Measurements from ENCODE around the gene OR6M1. TPM values are rescaled to one million over a fixed set of nuclear protein-coding genes. Genes with fewer than 3 reads are reported as not detected.

Gene OR6M1
- total RNA-seq, 4 donors from 2014 or later: not detected

DNA sequence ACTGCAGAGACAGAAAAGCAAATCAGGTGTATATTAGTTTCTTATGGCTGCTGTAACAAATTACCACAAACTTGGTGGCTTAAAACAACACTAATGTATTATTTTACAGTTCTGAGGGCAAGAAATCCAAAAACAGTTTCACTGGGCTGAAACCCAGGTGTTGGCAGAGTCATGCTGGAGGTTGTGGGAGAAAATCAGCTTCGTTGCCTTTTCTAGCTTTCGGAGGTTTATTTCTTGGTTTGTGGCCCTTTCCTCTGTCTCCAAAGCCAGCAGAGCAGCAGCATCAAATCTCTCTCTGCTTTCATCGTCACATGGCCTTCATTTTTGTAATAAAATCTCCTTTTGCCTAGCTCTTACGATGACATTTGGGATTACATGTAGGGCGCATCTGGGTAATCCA, 33.0 kb upstream of the OR6M1 start:
- Histone ChIP-seq H3K4me1 (no peaks in the 10 kb centered on the region), H3K4me3 (no peak overlapping the region), H3K27me3 (no peaks in the 10 kb centered on the region), H3K36me3 (no peaks in the 10 kb centered on the region), H3K27ac (no peak overlapping the region), H3K9me3 (no peaks in the 10 kb centered on the region)
- 89 to 92% methylated on average over 5 of the region's 5 CpGs for WGBS, 2 donors
- DNase-seq (ENCODE audit: low spot score in 2 of 2): no peak
- TF ChIP-seq CTCF (IDR thresholded peaks at IDR 0.05) (no peak), POLR2A (IDR thresholded peaks at IDR 0.05) (no peak), EP300 (IDR thresholded peaks at IDR 0.05) (no peak)

GRCh38 chr11:123838659-123839058, 32.5 kb upstream of the OR6M1 start:
- Histone ChIP-seq H3K9me3 (no peaks in the 10 kb centered on the region), H3K4me1 (no peaks in the 10 kb centered on the region), H3K27ac (no peak overlapping the region), H3K4me3 (no peak overlapping the region), H3K27me3 (no peaks in the 10 kb centered on the region), H3K36me3 (no peaks in the 10 kb centered on the region)
- TF ChIP-seq POLR2A (IDR thresholded peaks at IDR 0.05) (no peak), EP300 (IDR thresholded peaks at IDR 0.05) (no peak), CTCF (IDR thresholded peaks at IDR 0.05) (no peak)
- 56 to 72% methylated on average over 1 of the region's 1 CpG for WGBS, 2 donors
- no peak for DNase-seq (ENCODE audit: low spot score in 2 of 2)

- Histone ChIP-seq H3K27ac (no peak overlapping the region), H3K4me1 (no peaks in the 10 kb centered on the region), H3K4me3 (no peak overlapping the region), H3K9me3 (no peaks in the 10 kb centered on the region), H3K27me3 (no peaks in the 10 kb centered on the region), H3K36me3 (no peaks in the 10 kb centered on the region)
- TF ChIP-seq EP300 (IDR thresholded peaks at IDR 0.05): no peak
- no peak for DNase-seq (ENCODE audit: low spot score in 2 of 2)
- WGBS, 2 donors: 59% methylated on average over 3 of the region's 3 CpGs
These were observed 32.0 kb upstream of the OR6M1 start for GRCh38 chr11:123838199-123838598.

DNA sequence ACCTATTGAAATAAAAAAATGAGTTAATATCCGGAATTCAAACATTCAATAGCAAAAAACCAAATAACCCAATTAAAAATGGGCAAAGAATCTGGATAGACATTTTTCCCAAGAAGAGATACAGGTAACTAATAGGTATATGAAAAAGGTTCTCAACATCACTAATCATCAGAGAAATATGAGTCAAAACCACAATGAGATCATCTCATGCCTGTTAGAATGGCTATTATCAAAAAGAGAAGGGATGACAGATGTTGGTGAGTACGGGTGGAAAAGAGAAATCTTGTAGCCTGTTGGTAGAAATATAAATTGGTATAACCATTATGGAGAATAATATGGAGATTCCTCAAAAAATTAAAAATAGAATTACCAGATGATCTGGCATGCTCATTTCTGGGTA, 26.9 kb upstream of the OR6M1 start:
- no peak overlapping the region for H3K4me3 ChIP-seq
- no peaks in the 10 kb centered on the region for H3K9me3 ChIP-seq
- TF ChIP-seq EP300 (IDR thresholded peaks at IDR 0.05) (no peak), POLR2A (IDR thresholded peaks at IDR 0.05) (no peak), CTCF (IDR thresholded peaks at IDR 0.05) (no peak)
- H3K27me3 ChIP-seq: no peaks in the 10 kb centered on the region
- H3K36me3 ChIP-seq: no peaks in the 10 kb centered on the region
- no peak overlapping the region for H3K27ac ChIP-seq
- 81 to 87% methylated on average over 2 of the region's 2 CpGs for WGBS, 2 donors
- no peaks in the 10 kb centered on the region for H3K4me1 ChIP-seq
- DNase-seq (ENCODE audit: low spot score in 2 of 2): no peak

DNA sequence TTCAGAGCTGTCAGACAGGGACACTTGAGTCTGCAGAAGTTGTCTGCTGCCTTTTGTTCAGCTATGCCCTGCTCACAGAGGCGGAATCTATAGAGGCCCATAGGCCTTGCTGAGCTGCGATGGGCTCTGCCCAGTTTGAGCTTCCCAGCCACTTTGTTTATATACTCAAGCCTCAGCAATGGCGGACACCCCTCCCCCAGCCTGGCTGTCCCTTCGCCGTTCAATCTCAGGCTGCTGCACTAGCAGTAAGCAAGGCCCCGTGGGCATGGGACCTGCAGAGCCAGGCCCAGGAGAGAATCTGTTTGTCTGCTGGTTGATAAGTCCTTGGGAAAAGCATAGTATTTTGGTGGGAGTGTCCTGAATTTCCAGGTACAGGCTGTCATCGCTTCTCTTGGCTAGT, 23.6 kb upstream of the OR6M1 start:
- Histone ChIP-seq H3K27me3 (no peaks in the 10 kb centered on the region), H3K4me3 (no peak overlapping the region), H3K9me3 (no peaks in the 10 kb centered on the region), H3K36me3 (no peaks in the 10 kb centered on the region), H3K4me1 (no peaks in the 10 kb centered on the region), H3K27ac (no peak overlapping the region)
- no peak for TF ChIP-seq CTCF (IDR thresholded peaks at IDR 0.05)
- TF ChIP-seq EP300 (IDR thresholded peaks at IDR 0.05): no peak
- TF ChIP-seq POLR2A (IDR thresholded peaks at IDR 0.05): no peak
- DNase-seq (ENCODE audit: low spot score in 2 of 2): no peak
- 86 to 97% methylated on average over 7 of the region's 7 CpGs for WGBS, 2 donors

GRCh38 chr11:123822599-123822998, 16.4 kb upstream of the OR6M1 start:
- no peak overlapping the region for H3K27ac ChIP-seq
- no peaks in the 10 kb centered on the region for H3K27me3 ChIP-seq
- WGBS, 2 donors: 36 to 38% methylated on average over 3 of the region's 3 CpGs
- DNase-seq (ENCODE audit: low spot score in 2 of 2): no peak
- H3K4me1 ChIP-seq: no peaks in the 10 kb centered on the region
- TF ChIP-seq POLR2A (IDR thresholded peaks at IDR 0.05): no peak
- no peak for TF ChIP-seq EP300 (IDR thresholded peaks at IDR 0.05)
- TF ChIP-seq CTCF (IDR thresholded peaks at IDR 0.05): no peak
- no peaks in the 10 kb centered on the region for H3K9me3 ChIP-seq
- H3K36me3 ChIP-seq: no peaks in the 10 kb centered on the region
- H3K4me3 ChIP-seq: no peak overlapping the region

All from tibial nerve (tissue), 4 donors.